DND-41 (cell line): ENCODE results near the gene CLCA4.

ENCODE experiments used
- ATAC-seq: fragments of 200-7000 bp; cut with Tn5 transposase; 3 replicates; pipeline ENCODE4 v1.9.1; 2021; ENCODE audit warnings: low read depth; ENCODE audit not compliant: insufficient read depth
- DNase-seq: peaks from one replicate; pipeline ENCODE4 v3.0.0-alpha.2; 2020
- H2AFZ ChIP-seq: 2 replicates; pipeline ENCODE4 v1.6.0; 2012; ENCODE audit warnings: low read depth, low read length
- H3K27ac ChIP-seq: 2 replicates; pipeline ENCODE4 v1.5.1; 2012; ENCODE audit warnings: low read length, inconsistent platforms
- H3K27me3 ChIP-seq: fragments of 200-600 bp; sonication (generic); 2 replicates; pipeline ENCODE4 v1.6.0; 2012; ENCODE audit warnings: low read length, mild to moderate bottlenecking, inconsistent platforms; ENCODE audit not compliant: insufficient read depth, poor library complexity
- H3K36me3 ChIP-seq: 2 replicates; pipeline ENCODE4 v1.5.1; 2012; ENCODE audit warnings: low read length, inconsistent platforms; ENCODE audit not compliant: insufficient read depth
- H3K4me1 ChIP-seq: 2 replicates; pipeline ENCODE4 v1.5.1; 2012; ENCODE audit warnings: mild to moderate bottlenecking, low read length; ENCODE audit not compliant: insufficient read depth
- H3K4me2 ChIP-seq: 2 replicates; pipeline ENCODE4 v1.6.0; 2012; ENCODE audit warnings: mild to moderate bottlenecking, moderate library complexity, low read length, inconsistent platforms; ENCODE audit not compliant: insufficient read depth
- H3K4me3 ChIP-seq, 2 experiments: fragments of 200-600 bp in 1 of 2; shearing (Covaris generic) in 1 of 2; 2 replicates each; pipeline ENCODE4 v1.5.1; 2012 to 2016; ENCODE audit warnings: inconsistent platforms in 2 of 2, low read length in 2 of 2, mild to moderate bottlenecking in 2 of 2, low read depth in 1 of 2, moderate library complexity in 1 of 2
- H3K79me2 ChIP-seq: 2 replicates; pipeline ENCODE4 v1.6.0; 2012; ENCODE audit warnings: low read length, inconsistent platforms; ENCODE audit not compliant: insufficient read depth
- H3K9ac ChIP-seq: 2 replicates; pipeline ENCODE4 v1.6.0; 2012; ENCODE audit warnings: low read depth, mild to moderate bottlenecking, inconsistent platforms, low read length, moderate library complexity
- H3K9me3 ChIP-seq: 2 replicates; pipeline ENCODE4 v1.5.1; 2012; ENCODE audit warnings: low read length, moderate library complexity, mild to moderate bottlenecking, inconsistent platforms; ENCODE audit not compliant: insufficient read depth, severe bottlenecking
- H4K20me1 ChIP-seq: 2 replicates; pipeline ENCODE4 v1.6.0; 2012; ENCODE audit warnings: low read length; ENCODE audit not compliant: insufficient read depth
- EZH2 ChIP-seq: IDR thresholded peaks from 3 replicates; pipeline ENCODE4 v1.6.1; 2012; ENCODE audit warnings: borderline replicate concordance, low read depth, mild to moderate bottlenecking, moderate library complexity, low read length, inconsistent platforms; ENCODE audit not compliant: severe bottlenecking
- TF ChIP-seq, protein P1 (sequence below): IDR thresholded peaks from 2 replicates; pipeline ENCODE4 v1.5.1; 2012; ENCODE audit warnings: borderline replicate concordance, low read length, moderate library complexity, mild to moderate bottlenecking; ENCODE audit not compliant: poor library complexity, severe bottlenecking; ENCODE audit errors: extremely low read depth

CLCA4 gene

DNA sequence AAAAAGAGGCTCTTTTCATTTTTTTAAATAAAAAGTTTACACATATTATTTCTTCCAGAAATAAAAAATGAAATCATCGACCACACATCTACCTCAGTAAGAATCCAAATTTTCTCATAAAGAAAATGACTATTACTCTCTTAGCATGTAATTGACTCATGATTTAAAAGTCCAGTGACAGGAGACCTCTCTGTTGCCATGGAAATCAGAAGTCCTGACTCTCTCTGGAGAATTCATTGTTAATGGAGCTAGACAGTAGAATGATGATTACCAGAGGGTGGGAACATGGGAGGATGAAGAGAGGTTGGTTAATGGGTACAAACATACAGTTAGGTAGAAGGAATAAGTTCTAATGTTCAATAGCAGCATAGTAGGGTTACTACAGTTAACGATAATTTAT is 5.0 kb upstream of the CLCA4 start:
- H3K79me2 ChIP-seq: no peaks in the 10 kb centered on the region
- no peak overlapping the region for H2AFZ ChIP-seq
- no peaks in the 10 kb centered on the region for H4K20me1 ChIP-seq
- DNase-seq (no peak), ATAC-seq (no peak)
- H3K9me3 ChIP-seq: no peaks in the 10 kb centered on the region
- H3K36me3 ChIP-seq: no peaks in the 10 kb centered on the region
- H3K4me2 ChIP-seq: no peak overlapping the region
- no peaks in the 10 kb centered on the region for H3K27me3 ChIP-seq
- no peak for TF ChIP-seq EZH2
- TF ChIP-seq, protein P1, sequence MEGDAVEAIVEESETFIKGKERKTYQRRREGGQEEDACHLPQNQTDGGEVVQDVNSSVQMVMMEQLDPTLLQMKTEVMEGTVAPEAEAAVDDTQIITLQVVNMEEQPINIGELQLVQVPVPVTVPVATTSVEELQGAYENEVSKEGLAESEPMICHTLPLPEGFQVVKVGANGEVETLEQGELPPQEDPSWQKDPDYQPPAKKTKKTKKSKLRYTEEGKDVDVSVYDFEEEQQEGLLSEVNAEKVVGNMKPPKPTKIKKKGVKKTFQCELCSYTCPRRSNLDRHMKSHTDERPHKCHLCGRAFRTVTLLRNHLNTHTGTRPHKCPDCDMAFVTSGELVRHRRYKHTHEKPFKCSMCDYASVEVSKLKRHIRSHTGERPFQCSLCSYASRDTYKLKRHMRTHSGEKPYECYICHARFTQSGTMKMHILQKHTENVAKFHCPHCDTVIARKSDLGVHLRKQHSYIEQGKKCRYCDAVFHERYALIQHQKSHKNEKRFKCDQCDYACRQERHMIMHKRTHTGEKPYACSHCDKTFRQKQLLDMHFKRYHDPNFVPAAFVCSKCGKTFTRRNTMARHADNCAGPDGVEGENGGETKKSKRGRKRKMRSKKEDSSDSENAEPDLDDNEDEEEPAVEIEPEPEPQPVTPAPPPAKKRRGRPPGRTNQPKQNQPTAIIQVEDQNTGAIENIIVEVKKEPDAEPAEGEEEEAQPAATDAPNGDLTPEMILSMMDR: no peak
- no peaks in the 10 kb centered on the region for H3K4me1 ChIP-seq
- H3K9ac ChIP-seq: no peak overlapping the region
- H3K4me3 ChIP-seq: no peak overlapping the region
- no peak overlapping the region for H3K27ac ChIP-seq

DNA sequence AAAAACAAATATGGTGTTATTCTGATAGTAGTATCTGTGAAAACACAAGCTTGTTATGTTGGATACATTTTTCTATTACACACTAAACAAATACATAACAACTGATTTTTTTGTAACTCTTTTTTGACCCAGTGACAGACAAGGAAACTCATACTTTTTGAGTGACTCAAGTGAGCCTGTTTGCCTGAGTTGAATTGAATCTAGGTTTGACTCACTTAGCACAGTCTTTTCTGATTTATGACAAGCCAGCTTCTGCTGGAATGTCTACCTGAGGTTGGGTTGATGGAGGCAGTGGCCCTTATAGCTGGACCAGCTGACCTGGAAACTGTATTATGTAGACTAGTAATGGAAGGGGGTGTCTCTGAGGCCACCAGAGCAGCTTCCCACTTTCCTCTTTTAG is 4.2 kb upstream of the CLCA4 start:
- no peaks in the 10 kb centered on the region for H4K20me1 ChIP-seq
- H3K79me2 ChIP-seq: no peaks in the 10 kb centered on the region
- H3K4me3 ChIP-seq: no peak overlapping the region
- H2AFZ ChIP-seq: no peak overlapping the region; the same call in 1 of the 2 replicates
- ATAC-seq (no peak), DNase-seq (no peak)
- H3K4me1 ChIP-seq: no peaks in the 10 kb centered on the region
- H3K27me3 ChIP-seq: no peaks in the 10 kb centered on the region
- no peaks in the 10 kb centered on the region for H3K36me3 ChIP-seq
- no peak overlapping the region for H3K4me2 ChIP-seq
- no peak overlapping the region for H3K27ac ChIP-seq
- H3K9ac ChIP-seq: no peak overlapping the region
- TF ChIP-seq EZH2: no peak
- TF ChIP-seq, protein P1: no peak
- H3K9me3 ChIP-seq: no peaks in the 10 kb centered on the region

DNA sequence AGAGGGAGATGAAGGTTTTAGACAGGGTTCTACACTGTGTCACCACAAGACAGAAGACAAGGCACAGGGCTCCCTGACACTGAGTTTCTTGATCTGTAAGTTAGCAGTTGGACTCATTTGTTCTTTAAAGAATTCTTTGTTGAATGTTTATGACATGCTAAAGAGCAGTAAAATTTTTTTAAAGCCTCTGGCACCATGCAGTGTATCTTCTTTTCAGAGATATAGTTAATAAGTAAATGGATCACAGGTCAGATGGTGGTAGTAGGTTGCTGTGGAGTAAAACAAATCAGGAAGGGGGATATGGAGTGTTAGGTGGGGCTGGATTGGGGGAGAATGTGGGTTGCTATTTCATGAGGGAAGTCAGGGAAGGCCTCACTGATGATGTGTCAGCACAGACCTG is 2.0 kb downstream of the CLCA4 start:
- ATAC-seq: no peak
- Histone ChIP-seq H3K9me3 (no peaks in the 10 kb centered on the region), H4K20me1 (no peaks in the 10 kb centered on the region), H3K27ac (no peak overlapping the region), H3K79me2 (no peaks in the 10 kb centered on the region), H3K36me3 (no peaks in the 10 kb centered on the region), H3K4me3 (no peak overlapping the region), H2AFZ (no peak overlapping the region), H3K27me3 (no peaks in the 10 kb centered on the region), H3K4me1 (no peaks in the 10 kb centered on the region), H3K4me2 (no peak overlapping the region), H3K9ac (no peak overlapping the region)
- TF ChIP-seq, protein P1: no peak
- no peak for TF ChIP-seq EZH2
- no peak for DNase-seq

DNA sequence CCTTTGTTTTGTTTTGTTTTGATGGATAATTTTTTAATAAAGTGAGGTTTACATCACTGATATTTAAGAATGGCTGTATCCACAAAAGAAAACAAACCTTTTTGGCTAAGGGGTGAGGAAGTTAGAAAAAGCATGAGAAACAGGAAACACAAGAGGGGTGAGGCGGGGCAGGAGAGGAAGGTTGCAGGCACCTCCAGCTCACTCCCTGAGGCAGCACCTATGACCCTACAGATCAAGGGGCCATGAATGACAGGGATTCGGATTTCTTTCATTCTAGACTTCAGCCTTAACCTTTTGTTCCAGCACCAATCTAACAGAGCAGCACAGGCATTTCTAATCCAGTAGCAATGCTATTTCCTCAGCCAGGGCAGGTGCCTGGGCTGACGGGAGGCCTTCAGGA is 4.4 kb downstream of the CLCA4 start:
- Histone ChIP-seq H3K27me3 (no peaks in the 10 kb centered on the region), H3K36me3 (no peaks in the 10 kb centered on the region), H4K20me1 (no peaks in the 10 kb centered on the region), H3K4me1 (no peaks in the 10 kb centered on the region), H3K9ac (no peak overlapping the region), H3K79me2 (no peaks in the 10 kb centered on the region), H3K4me3 (no peak overlapping the region), H3K27ac (no peak overlapping the region), H3K9me3 (no peaks in the 10 kb centered on the region), H3K4me2 (no peak overlapping the region), H2AFZ (no peak overlapping the region)
- ATAC-seq: no peak
- no peak for DNase-seq
- TF ChIP-seq, protein P1: no peak
- no peak for TF ChIP-seq EZH2
